ENCODE measurements around the gene SLC12A5.

Gene SLC12A5

GRCh38 chr20:46056970-46057855, 28.2 kb downstream of the SLC12A5 start:
- no peak for DNase-seq

GRCh38 chr20:46057856-46058598, 29.0 kb downstream of the SLC12A5 start:
- no peak for DNase-seq

GRCh38 chr20:46058599-46059281, 29.7 kb downstream of the SLC12A5 start:
- DNase-seq, result no peak

- DNase-seq, result peak; percentile 19
These were observed 31.4 kb downstream of the SLC12A5 start for GRCh38 chr20:46060301-46060881.

GRCh38 chr20:46060975-46061374, 32.0 kb downstream of the SLC12A5 start:
- no peak for DNase-seq

GRCh38 chr20:46062151-46062550, 33.1 kb downstream of the SLC12A5 start:
- no peak for DNase-seq

GRCh38 chr20:46062621-46063020, 33.6 kb downstream of the SLC12A5 start:
- DNase-seq, result no peak

- DNase-seq, result no peak
These were observed 34.1 kb downstream of the SLC12A5 start for GRCh38 chr20:46063151-46063550.

- no peak for DNase-seq
These were observed 34.6 kb downstream of the SLC12A5 start for GRCh38 chr20:46063652-46064054.

- no peak for DNase-seq
These were observed 36.0 kb downstream of the SLC12A5 start for GRCh38 chr20:46065006-46065405.

- DNase-seq, result no peak
These were observed 36.7 kb downstream of the SLC12A5 start for GRCh38 chr20:46065691-46066090.

- no peak for DNase-seq
These were observed 41.3 kb downstream of the SLC12A5 start for GRCh38 chr20:46070215-46070900.

GRCh38 chr20:46071573-46071972, 42.6 kb downstream of the SLC12A5 start:
- DNase-seq, result no peak

- no peak for DNase-seq
These were observed 44.0 kb downstream of the SLC12A5 start for GRCh38 chr20:46073024-46073423.

- no peak for DNase-seq
These were observed 44.4 kb downstream of the SLC12A5 start for GRCh38 chr20:46073443-46073842.

- no peak for DNase-seq
These were observed 45.0 kb downstream of the SLC12A5 start for GRCh38 chr20:46074006-46074405.

GRCh38 chr20:46076806-46077205, 47.8 kb downstream of the SLC12A5 start:
- DNase-seq, result no peak

GRCh38 chr20:46077642-46078305, 48.8 kb downstream of the SLC12A5 start:
- DNase-seq, result no peak

- DNase-seq, result no peak
These were observed 49.9 kb downstream of the SLC12A5 start for GRCh38 chr20:46078954-46079353.

GRCh38 chr20:46081074-46081473, 52.1 kb downstream of the SLC12A5 start:
- no peak for DNase-seq

GRCh38 chr20:46083101-46083500, 54.1 kb downstream of the SLC12A5 start:
- DNase-seq, result no peak

GRCh38 chr20:46083531-46084061, 54.6 kb downstream of the SLC12A5 start:
- no peak for DNase-seq
